ENCODE measurements around the gene ZNRF1. TPM values are rescaled to one million over a fixed set of nuclear protein-coding genes. Genes with fewer than 3 reads are reported as not detected.

Gene ZNRF1
- total RNA-seq, 4 donors from 2014 or later, result 19.3 to 46.7 (median 32.9) TPM

DNA sequence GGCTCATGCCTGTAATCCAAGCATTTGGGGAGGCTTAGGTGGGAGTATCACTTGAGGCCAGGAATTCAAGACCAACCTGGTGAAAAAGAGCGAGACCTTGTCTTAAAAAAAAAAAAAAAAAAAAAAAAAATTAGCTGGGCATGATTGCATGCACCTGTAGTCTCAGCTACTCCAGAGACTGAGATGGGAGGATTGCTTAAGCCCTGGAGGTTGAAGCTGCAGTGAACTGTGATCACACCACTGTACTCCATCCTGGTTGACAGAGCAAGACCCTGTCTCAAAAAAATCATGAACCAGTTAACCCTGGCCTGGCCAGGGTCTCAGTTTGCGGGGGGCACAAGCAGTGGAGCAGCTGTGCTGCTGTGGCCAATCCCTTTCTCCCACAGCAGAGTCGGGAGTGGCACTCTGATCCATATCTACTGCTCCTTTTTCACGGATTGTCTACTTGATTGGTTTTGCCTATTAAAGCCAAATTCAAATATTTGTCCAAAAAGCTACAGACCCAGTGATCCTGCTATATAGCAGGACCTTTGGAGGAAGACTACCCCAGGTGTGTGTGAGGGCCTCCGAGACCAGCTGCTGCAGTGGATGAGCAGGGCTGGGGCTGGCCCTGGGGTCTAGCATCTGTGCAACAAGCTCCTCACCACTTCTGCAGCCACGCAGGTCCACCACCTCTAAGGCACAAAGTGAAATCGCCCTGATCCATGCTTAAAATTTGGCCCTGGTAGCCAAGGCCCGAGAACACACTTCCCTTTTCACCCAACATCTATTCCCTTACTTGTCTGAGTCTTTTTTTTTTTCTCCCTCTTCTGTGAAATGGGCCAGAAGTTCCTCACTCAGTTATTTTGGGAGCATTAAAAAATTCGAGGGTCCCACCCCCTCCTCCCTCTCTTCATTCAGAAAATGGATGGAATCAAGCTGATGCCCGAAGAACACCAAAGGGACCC, 69.5 kb downstream of the ZNRF1 start:
- intact Hi-C loops (cut with DNase I; ENCODE audit: low total_unique reads), result no loop called here
- no peak for DNase-seq (ENCODE audit: low spot score in 2 of 2)
- TF ChIP-seq, protein P1, sequence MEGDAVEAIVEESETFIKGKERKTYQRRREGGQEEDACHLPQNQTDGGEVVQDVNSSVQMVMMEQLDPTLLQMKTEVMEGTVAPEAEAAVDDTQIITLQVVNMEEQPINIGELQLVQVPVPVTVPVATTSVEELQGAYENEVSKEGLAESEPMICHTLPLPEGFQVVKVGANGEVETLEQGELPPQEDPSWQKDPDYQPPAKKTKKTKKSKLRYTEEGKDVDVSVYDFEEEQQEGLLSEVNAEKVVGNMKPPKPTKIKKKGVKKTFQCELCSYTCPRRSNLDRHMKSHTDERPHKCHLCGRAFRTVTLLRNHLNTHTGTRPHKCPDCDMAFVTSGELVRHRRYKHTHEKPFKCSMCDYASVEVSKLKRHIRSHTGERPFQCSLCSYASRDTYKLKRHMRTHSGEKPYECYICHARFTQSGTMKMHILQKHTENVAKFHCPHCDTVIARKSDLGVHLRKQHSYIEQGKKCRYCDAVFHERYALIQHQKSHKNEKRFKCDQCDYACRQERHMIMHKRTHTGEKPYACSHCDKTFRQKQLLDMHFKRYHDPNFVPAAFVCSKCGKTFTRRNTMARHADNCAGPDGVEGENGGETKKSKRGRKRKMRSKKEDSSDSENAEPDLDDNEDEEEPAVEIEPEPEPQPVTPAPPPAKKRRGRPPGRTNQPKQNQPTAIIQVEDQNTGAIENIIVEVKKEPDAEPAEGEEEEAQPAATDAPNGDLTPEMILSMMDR (IDR thresholded peaks at IDR 0.05), result no peak
- TF ChIP-seq POLR2A (IDR thresholded peaks at IDR 0.05), result no peak
- WGBS, 2 donors, result 83 to 84% methylated on average over 10 of the region's 10 CpGs
- H3K4me3 ChIP-seq (ENCODE audit: low read depth, poor library complexity, severe bottlenecking), result no peak overlapping the region

DNA sequence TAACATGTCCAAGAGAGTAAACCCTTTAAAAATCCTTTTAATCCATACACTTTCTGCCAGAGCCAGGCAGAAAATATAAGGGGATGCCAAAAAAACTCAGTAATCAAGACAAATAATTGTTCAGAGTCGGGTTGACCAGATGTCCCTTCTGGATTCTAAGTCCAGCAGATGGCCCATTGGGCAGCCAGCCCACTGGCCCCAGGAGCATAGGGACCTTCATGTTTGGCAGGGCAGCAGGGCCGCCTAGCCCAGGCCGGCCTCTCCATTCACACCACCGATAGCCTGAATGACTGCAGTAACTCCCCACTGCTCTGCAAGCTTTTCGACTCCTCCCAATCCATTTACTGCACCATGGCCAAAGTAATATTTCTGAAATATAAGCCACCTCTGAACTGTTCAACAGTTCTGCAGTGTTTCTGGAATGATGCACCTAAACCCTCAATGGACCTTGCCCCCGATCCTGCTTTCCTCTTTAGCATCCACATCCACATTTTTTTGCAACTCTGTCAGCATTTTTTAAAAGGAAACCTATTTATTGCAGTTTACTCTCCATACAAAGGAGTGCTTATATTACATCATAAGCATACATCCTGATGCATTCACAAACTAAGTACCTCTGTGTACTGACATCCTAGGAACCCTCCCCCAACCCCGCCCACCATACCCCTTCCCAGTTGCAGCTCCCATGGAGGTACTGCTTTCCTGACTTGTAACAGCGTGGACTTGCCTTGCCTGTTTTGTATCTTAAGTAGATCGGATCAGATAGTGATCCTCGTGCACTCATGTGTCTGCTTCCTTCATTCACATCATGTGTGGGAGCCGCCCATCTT, 71.4 kb downstream of the ZNRF1 start:
- TF ChIP-seq, protein P1 (IDR thresholded peaks at IDR 0.05), result no peak
- no peak for TF ChIP-seq POLR2A (IDR thresholded peaks at IDR 0.05)
- 55 to 57% methylated on average over 11 of the region's 11 CpGs for WGBS, 2 donors
- no peak overlapping the region for H3K4me3 ChIP-seq (ENCODE audit: low read depth, poor library complexity, severe bottlenecking)
- intact Hi-C loops (cut with DNase I; ENCODE audit: low total_unique reads), result no loop called here
- no peak for DNase-seq (ENCODE audit: low spot score in 2 of 2)

DNA sequence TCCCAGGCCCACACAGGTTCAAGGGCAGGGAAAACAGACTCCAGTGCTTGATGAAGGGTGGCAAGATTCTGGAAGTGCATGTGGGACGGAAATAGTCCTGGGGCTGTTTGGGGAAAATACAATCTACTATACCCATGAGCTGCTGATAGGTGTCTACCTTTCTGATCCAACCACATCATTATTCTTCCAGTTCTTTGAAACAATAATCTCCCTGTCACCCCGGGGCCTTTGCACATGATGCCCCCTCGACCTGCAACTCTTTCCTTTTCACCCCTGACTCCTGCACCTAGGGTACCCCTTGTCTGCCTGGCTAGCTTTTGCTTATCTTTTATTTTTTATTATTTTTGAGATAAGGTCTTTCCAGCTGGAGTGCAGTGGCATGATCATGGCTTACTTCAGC, 72.8 kb downstream of the ZNRF1 start:
- no peak overlapping the region for H3K4me3 ChIP-seq (ENCODE audit: low read depth, poor library complexity, severe bottlenecking)
- intact Hi-C loops (cut with DNase I; ENCODE audit: low total_unique reads), result no loop called here
- WGBS, 2 donors, result 95 to 96% methylated on average over 3 of the region's 3 CpGs
- no peak for TF ChIP-seq POLR2A (IDR thresholded peaks at IDR 0.05)
- DNase-seq (ENCODE audit: low spot score in 2 of 2), result no peak

DNA sequence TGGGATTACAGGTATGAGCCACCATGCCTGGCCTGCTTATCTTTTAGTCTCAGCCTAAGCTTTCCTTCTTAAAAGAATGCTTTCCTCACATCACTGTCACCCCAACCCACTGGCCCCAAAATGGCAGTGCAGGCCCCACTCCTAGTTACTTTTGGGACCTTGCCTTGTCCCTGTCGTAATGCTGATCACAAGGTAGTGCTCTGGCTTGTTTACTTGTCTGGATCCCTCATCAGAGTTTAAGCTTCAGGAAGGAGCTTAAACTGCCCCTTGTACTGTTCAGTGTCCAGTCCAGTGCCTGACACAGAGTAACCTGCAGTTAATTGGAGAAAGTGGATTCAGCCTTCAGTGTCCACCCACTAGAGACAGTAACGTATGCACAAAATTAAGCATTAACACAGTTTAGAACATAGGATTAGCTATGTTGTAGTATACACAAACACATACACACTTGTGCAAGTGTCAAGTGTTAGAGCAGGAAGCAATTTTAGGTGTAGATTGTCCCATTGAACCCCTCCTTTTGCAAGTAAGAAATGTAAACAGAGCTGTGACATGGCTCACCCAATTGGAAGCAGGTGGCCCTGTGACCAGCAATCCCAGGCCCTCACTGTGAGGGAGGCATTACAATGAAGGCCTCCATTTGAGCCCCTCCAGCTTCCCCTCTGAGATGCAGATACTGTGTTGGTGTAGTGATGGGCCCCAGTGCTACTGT, 73.6 kb downstream of the ZNRF1 start:
- no peak for DNase-seq (ENCODE audit: low spot score in 2 of 2)
- intact Hi-C loops (cut with DNase I; ENCODE audit: low total_unique reads), result no loop called here
- 90 to 91% methylated on average over 2 of the region's 2 CpGs for WGBS, 2 donors
- TF ChIP-seq, protein P1 (IDR thresholded peaks at IDR 0.05), result no peak
- TF ChIP-seq POLR2A (IDR thresholded peaks at IDR 0.05), result no peak
- no peak overlapping the region for H3K4me3 ChIP-seq (ENCODE audit: low read depth, poor library complexity, severe bottlenecking)

DNA sequence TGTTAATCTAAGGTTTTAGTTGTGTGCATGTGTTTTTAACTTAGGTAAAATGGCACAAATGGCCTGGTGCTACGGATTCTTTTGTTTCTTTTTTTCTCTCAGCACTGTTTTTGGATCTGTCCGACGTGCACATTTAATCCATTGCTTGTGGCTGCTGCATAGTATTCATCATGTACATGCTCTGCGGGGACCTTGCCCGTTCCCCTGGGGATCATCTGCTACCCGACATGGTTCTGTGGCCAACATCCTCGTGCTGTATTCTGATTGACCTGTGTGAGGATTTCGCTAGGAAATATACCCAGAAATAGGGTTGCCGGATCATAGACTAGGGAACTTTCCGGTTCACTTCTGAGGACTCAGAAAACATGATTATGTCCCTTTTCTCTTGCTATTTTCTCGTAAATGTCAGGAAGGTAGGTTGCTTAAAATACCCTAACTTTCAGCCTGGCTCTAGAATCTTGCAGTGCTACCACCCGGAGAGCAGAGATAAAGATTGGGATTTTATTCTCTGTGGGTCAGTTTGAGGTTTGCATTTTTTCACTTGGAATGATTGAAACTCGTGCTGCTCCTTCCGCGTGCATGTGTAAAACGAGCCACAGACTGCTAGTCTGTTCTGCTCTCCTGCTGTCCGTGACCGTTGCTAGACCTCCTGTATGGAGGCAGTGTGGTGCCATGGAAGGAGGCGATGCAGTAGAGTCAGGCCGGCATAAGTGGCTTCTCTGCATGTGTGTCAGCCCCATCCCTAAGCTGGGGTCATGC, 74.9 kb downstream of the ZNRF1 start:
- H3K4me3 ChIP-seq (ENCODE audit: low read depth, poor library complexity, severe bottlenecking), result no peak overlapping the region
- 82 to 83% methylated on average over 20 of the region's 20 CpGs for WGBS, 2 donors
- intact Hi-C loops (cut with DNase I; ENCODE audit: low total_unique reads), result no loop called here
- DNase-seq (ENCODE audit: low spot score in 2 of 2), result no peak
- TF ChIP-seq, protein P1 (IDR thresholded peaks at IDR 0.05), result no peak
- TF ChIP-seq POLR2A (IDR thresholded peaks at IDR 0.05), result no peak

Data from lower leg skin (tissue), 4 donors.